NAMALWA (cell line): ENCODE data around the gene IQCH.
"Not testable (repeated sequence)": the region's sequence is repeated elsewhere in the genome, so short reads cannot be mapped to it uniquely, and the experiment has no call there.

Experiments
- DNase-seq: peaks from one replicate; pipeline ENCODE4 v3.0.0-alpha.2; 2015; ENCODE audit warnings: low spot score

Gene IQCH

GRCh38 chr15:67246606-67247005 lies 8.0 kb upstream of the IQCH start:
- DNase-seq: not testable (repeated sequence)

- no peak for DNase-seq
These were observed 6.5 kb upstream of the IQCH start for GRCh38 chr15:67248011-67248505.

- DNase-seq: no peak
These were observed 4.8 kb upstream of the IQCH start for GRCh38 chr15:67249830-67250229.

- no peak for DNase-seq
These were observed 3.3 kb upstream of the IQCH start for GRCh38 chr15:67251318-67251717.

GRCh38 chr15:67253101-67253500 lies 1.5 kb upstream of the IQCH start:
- no peak for DNase-seq

GRCh38 chr15:67253549-67254237 lies 893 bp upstream of the IQCH start:
- peak; percentile 56 for DNase-seq

GRCh38 chr15:67256051-67256450 lies 1.5 kb downstream of the IQCH start:
- DNase-seq: no peak

GRCh38 chr15:67258412-67258811 lies 3.8 kb downstream of the IQCH start:
- not testable (repeated sequence) for DNase-seq

GRCh38 chr15:67259379-67259778 lies 4.8 kb downstream of the IQCH start:
- DNase-seq: no peak

- DNase-seq: no peak
These were observed 5.2 kb downstream of the IQCH start for GRCh38 chr15:67259806-67260205.

- DNase-seq: no peak
These were observed 12.3 kb downstream of the IQCH start for GRCh38 chr15:67266870-67267269.

- no peak for DNase-seq
These were observed 12.9 kb downstream of the IQCH start for GRCh38 chr15:67267440-67267839.

GRCh38 chr15:67267951-67268941 lies 13.7 kb downstream of the IQCH start:
- DNase-seq: no peak

- DNase-seq: no peak
These were observed 19.6 kb downstream of the IQCH start for GRCh38 chr15:67274236-67274635.

GRCh38 chr15:67276666-67277065 lies 22.1 kb downstream of the IQCH start:
- DNase-seq: no peak

GRCh38 chr15:67280217-67280616 lies 25.6 kb downstream of the IQCH start:
- no peak for DNase-seq

GRCh38 chr15:67281714-67282113 lies 27.1 kb downstream of the IQCH start:
- DNase-seq: no peak

- not testable (repeated sequence) for DNase-seq
These were observed 31.0 kb downstream of the IQCH start for GRCh38 chr15:67285625-67286024.

- not testable (repeated sequence) for DNase-seq
These were observed 31.8 kb downstream of the IQCH start for GRCh38 chr15:67286400-67286799.

- DNase-seq: no peak
These were observed 35.7 kb downstream of the IQCH start for GRCh38 chr15:67290319-67290718.

GRCh38 chr15:67296188-67296587 lies 41.6 kb downstream of the IQCH start:
- DNase-seq: no peak

GRCh38 chr15:67296684-67297083 lies 42.1 kb downstream of the IQCH start:
- peak; percentile 7 for DNase-seq
